Activated CD4-positive, alpha-beta T cell treated with anti-CD3 and anti-CD28 coated beads, Interleukin-2, amount 50 U/mL, for 24 hours (primary cell): ENCODE data around the gene TRPC5OS.

Experiments
- DNase-seq, 2 donors: peaks; one replicate each; pipeline ENCODE4 v3.0.0-alpha.2; 2020; ENCODE audit warnings: low read depth in 1 of 2, low spot score in 1 of 2

The TRPC5OS gene

DNA sequence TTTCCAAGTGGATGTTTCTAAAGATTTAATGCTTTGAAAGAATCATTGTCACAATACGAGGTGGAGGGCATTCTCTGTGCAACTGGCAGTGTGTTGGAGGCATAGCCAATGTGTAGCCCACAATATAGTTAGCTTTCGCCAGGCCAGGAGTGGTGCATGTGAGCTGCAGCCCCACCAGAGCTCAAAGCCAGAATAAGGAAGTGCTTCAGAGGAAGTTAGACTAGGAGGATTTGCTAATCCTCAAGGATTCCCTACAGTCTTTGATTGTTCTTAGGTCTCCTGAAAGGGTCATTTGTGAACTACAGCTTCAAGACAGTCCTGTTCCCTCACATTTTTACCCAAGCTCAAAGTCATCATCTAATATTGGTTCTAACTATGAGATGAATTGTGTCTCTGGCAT lies 16.4 kb downstream of the TRPC5OS start:
- DNase-seq: no peak

DNA sequence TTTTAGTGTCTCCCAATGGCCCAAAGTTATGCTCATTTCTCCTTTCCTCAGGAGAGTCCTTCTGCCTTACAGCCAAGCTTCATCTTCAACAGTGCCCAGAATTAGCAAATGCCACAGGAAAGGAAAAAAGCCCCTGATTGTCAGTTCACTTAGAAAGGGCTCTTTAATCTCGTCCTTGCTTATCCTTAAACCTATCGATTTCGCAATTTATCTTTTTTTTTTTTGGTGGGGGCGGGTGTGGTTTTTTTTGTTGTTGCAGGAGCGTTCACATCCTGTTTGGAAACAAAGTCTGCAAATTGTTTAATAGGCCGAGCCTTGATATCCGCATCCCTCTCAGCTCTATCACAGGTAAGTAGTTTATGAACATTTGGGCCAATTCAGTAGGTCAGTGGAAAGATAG lies 20.2 kb downstream of the TRPC5OS start:
- no peak for DNase-seq

DNA sequence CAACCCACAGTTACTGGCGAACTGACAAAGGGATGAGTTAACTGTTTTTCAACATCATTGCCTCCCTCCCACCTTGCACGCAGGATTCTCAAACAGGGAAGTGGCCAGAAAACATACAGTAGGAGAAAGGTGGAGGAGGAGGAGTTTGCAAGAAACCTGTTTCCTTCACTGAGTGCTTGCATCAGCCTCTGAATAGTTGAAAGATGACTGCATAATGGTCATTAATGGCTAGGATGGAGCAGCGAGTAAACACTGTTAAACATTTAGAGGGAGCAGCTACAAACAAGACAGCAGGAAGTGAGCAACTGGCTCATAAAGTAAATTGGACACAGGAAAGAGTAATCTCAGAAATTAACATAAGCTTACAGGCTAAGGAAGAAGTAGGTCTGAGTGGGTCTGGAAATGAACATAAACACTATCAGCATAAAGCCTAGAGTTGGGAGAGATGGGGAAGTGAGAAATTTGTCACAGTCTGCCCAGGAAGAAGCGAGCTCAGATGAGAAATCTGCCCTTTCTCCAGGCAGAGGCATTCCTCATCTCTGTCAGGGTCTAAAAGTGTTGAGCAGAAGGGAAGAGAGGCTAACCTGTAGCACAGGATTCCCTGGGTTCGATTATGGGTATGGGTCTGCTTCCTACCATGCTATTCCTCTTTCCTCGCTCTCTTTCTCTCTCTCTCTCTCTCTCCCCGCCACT lies 38.6 kb downstream of the TRPC5OS start:
- DNase-seq: no peak

DNA sequence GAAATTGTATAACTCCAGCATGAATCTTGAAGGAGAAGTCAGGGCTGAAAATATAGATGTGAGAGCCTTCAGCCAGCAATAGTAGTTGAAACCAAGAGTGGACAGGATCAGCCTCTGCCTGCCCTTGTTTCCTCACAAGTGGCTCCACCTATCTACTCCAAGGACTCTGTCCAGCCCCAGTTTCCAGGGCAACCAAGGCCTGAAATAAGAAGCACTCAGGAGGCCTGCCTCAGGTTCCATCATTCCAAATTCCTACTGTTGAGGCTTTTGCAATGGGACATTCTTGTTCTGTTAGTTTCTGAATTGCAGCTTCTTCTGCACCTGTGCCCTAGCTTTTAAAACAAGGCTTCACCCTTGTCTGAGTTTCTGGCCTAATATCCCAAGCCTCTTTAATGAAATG lies 41.6 kb downstream of the TRPC5OS start:
- no peak for DNase-seq

DNA sequence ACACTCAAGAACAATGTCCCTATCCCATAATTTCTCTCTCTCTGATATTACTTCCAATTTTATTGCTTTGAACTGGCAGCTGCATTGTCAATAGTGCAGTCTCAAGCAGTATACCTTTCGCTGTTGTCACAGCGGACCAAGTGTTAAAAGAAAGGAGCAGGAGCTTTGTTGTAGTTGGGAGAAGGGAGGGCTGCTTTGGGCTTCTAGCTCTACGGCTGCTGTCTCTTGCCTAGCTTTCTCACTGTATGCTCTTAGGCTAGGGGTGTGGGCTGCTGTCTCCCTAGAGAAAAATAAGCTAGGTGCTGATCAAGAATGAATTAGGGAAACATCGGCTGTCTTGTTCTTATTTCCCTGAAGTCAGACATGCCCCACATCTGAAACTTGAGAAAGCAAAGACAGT lies 52.5 kb downstream of the TRPC5OS start:
- no peak for DNase-seq
